Endodermal cell (in vitro differentiated cells): ENCODE measurements around the gene DEUP1. TPM values are rescaled to one million over a fixed set of nuclear protein-coding genes. Genes with fewer than 3 reads are reported as not detected.

Experiments
- DNase-seq: peaks from one replicate; pipeline ENCODE4 v3.0.0-alpha.2; 2017
- H3K27ac ChIP-seq: 2 replicates; pipeline ENCODE4 v1.5.1; 2013; ENCODE audit warnings: mild to moderate bottlenecking, low read depth, low read length, moderate library complexity
- H3K27me3 ChIP-seq: 2 replicates; pipeline ENCODE4 v1.6.1; 2013; ENCODE audit warnings: mild to moderate bottlenecking, low read length, moderate library complexity; ENCODE audit not compliant: insufficient read depth, control insufficient read depth, poor library complexity, severe bottlenecking
- H3K36me3 ChIP-seq: 2 replicates; pipeline ENCODE4 v1.7.0; 2013; ENCODE audit warnings: mild to moderate bottlenecking, low read length, moderate library complexity; ENCODE audit not compliant: control insufficient read depth, insufficient read depth
- H3K4me1 ChIP-seq: one replicate; pipeline ENCODE4 v1.7.0; 2013; ENCODE audit warnings: low read length; ENCODE audit not compliant: control insufficient read depth, insufficient read depth
- H3K4me3 ChIP-seq: 2 replicates; pipeline ENCODE4 v1.5.1; 2013; ENCODE audit warnings: mild to moderate bottlenecking, low read length, moderate library complexity
- H3K9ac ChIP-seq: 2 replicates; pipeline ENCODE4 v1.6.1; 2013; ENCODE audit warnings: mild to moderate bottlenecking, low read length, moderate library complexity; ENCODE audit not compliant: poor library complexity, severe bottlenecking; ENCODE audit errors: extremely low read depth
- H3K9me3 ChIP-seq: 2 replicates; pipeline ENCODE4 v1.6.1; 2013; ENCODE audit warnings: mild to moderate bottlenecking, low read length, moderate library complexity; ENCODE audit not compliant: control insufficient read depth
- H3K27ac Mint-ChIP-seq: 2 replicates; pipeline ENCODE4 v1.8.0; 2020; ENCODE audit warnings: mixed read lengths
- H3K27me3 Mint-ChIP-seq: 2 replicates; pipeline ENCODE4 v1.8.0; 2021; ENCODE audit warnings: mild to moderate bottlenecking, mixed read lengths; ENCODE audit not compliant: insufficient read depth
- H3K36me3 Mint-ChIP-seq: 2 replicates; pipeline ENCODE4 v1.8.0; 2020; ENCODE audit warnings: low read depth, mixed read lengths
- H3K4me1 Mint-ChIP-seq: 2 replicates; pipeline ENCODE4 v1.8.0; 2020; ENCODE audit warnings: mixed read lengths
- H3K4me3 Mint-ChIP-seq: 2 replicates; pipeline ENCODE4 v1.8.0; 2020; ENCODE audit warnings: mild to moderate bottlenecking, moderate library complexity, mixed read lengths
- H3K9me3 Mint-ChIP-seq: 2 replicates; pipeline ENCODE4 v1.8.0; 2020; ENCODE audit warnings: mild to moderate bottlenecking, mixed read lengths
- CTCF ChIP-seq: fragments of 200-600 bp; sonication (generic); conservative IDR thresholded peaks from 2 replicates; pipeline ENCODE4 v1.5.0; 2021; ENCODE audit warnings: antibody characterized with exemption, mild to moderate bottlenecking
- WGBS, 2 experiments: methylation state at CpG; one replicate each; pipeline versions ENCODE4 v1.1.5 to v1.1.7; 2013; ENCODE audit warnings: missing lambda C conversion rate in 2 of 2, mixed read lengths in 1 of 2; ENCODE audit not compliant: insufficient coverage in 1 of 2, insufficient read length in 1 of 2; 5-methylcytosine and 5-hydroxymethylcytosine counted together
- total RNA-seq, 2 donors: library from RNA; stranded (reverse); fragmentation: NEBNext Ultra II Directional in 1 of 2; extraction: Animal tissue kit (Norgen Biotek cat#: 25700) in 1 of 2; gene quantifications; 2 replicates in 1 of 2; 3 replicates in 1 of 2; pipeline ENCODE4 v1.2.1, GENCODE V29; 2021

Gene DEUP1
- total RNA-seq, 2 donors from 2014 or later: 0.29 TPM; not detected in 1

- Histone ChIP-seq H3K9ac (no peak overlapping the region), H3K4me3 (no peak overlapping the region), H3K4me1 (no peaks in the 10 kb centered on the region), H3K27me3 (peaks cover 27% of the 10 kb centered on the region), H3K9me3 (peaks cover 5% of the 10 kb centered on the region), H3K27ac (no peak overlapping the region), H3K36me3 (no peaks in the 10 kb centered on the region)
- WGBS, 2 experiments: 82 to 96% methylated on average over 1 to 4 of the region's 4 CpGs
- no peak overlapping the region for H3K27ac Mint-ChIP-seq
- no peak for DNase-seq
- no peak overlapping the region for H3K4me3 Mint-ChIP-seq
- H3K36me3 Mint-ChIP-seq: no peaks in the 10 kb centered on the region
- peaks cover 5% of the 10 kb centered on the region for H3K4me1 Mint-ChIP-seq
- no peak for TF ChIP-seq CTCF
- no peaks in the 10 kb centered on the region for H3K9me3 Mint-ChIP-seq
- peaks cover 33% of the 10 kb centered on the region for H3K27me3 Mint-ChIP-seq
These were observed 3.9 kb upstream of the DEUP1 start for GRCh38 chr11:93326681-93327080.

GRCh38 chr11:93329936-93330445 lies 551 bp upstream of the DEUP1 start:
- peaks cover 5% of the 10 kb centered on the region for H3K4me1 Mint-ChIP-seq
- H3K27ac Mint-ChIP-seq: no peak overlapping the region
- Histone ChIP-seq H3K36me3 (no peaks in the 10 kb centered on the region), H3K9ac (no peak overlapping the region), H3K9me3 (peaks cover 5% of the 10 kb centered on the region), H3K27ac (no peak overlapping the region), H3K4me3 (peak overlapping the region; percentile 80), H3K4me1 (no peaks in the 10 kb centered on the region), H3K27me3 (peaks cover 49% of the 10 kb centered on the region)
- TF ChIP-seq CTCF: no peak
- DNase-seq: peak; percentile 79
- H3K9me3 Mint-ChIP-seq: no peaks in the 10 kb centered on the region
- H3K36me3 Mint-ChIP-seq: no peaks in the 10 kb centered on the region
- WGBS, 2 experiments: 9 to 15% methylated on average over 5 to 16 of the region's 16 CpGs
- H3K4me3 Mint-ChIP-seq: peak overlapping the region; percentile 68
- H3K27me3 Mint-ChIP-seq: peaks cover 39% of the 10 kb centered on the region

GRCh38 chr11:93340223-93340622 lies 9.7 kb downstream of the DEUP1 start:
- no peak for TF ChIP-seq CTCF
- DNase-seq: no peak
- no peak overlapping the region for H3K4me3 ChIP-seq
- Mint-ChIP-seq H3K4me1 (no peaks in the 10 kb centered on the region), H3K36me3 (no peaks in the 10 kb centered on the region), H3K27ac (no peak overlapping the region), H3K27me3 (no peaks in the 10 kb centered on the region), H3K9me3 (no peaks in the 10 kb centered on the region), H3K4me3 (no peak overlapping the region)
- no peak overlapping the region for H3K9ac ChIP-seq
- no peaks in the 10 kb centered on the region for H3K36me3 ChIP-seq
- WGBS, 2 experiments: 84 to 97% methylated on average over 2 of the region's 2 CpGs
- no peaks in the 10 kb centered on the region for H3K4me1 ChIP-seq
- H3K27me3 ChIP-seq: no peaks in the 10 kb centered on the region
- no peaks in the 10 kb centered on the region for H3K9me3 ChIP-seq
- H3K27ac ChIP-seq: no peak overlapping the region
